ENCODE results near the gene ALDH3A2. TPM values are rescaled to one million over a fixed set of nuclear protein-coding genes. Genes with fewer than 3 reads are reported as not detected.

Gene ALDH3A2
- total RNA-seq, 1 donor from 2014 or later = 154 TPM

Other genes starting within 250 kb of the ALDH3A2 start
- gene RNF112, start 237.5 kb upstream of the ALDH3A2 start, total RNA-seq = 0.45 TPM
- 101 TPM for gene SLC47A1, start 114.9 kb upstream of the ALDH3A2 start, total RNA-seq
- gene SLC47A2, start 67.8 kb downstream of the ALDH3A2 start, total RNA-seq = not detected
- 1.5 TPM for gene ALDH3A1, start 99.5 kb downstream of the ALDH3A2 start, total RNA-seq
- 5.8 TPM for gene ULK2, start 219.2 kb downstream of the ALDH3A2 start, total RNA-seq

Data from left lobe of liver (tissue), 1 donor.